Liver (tissue), 9 donors: Measurements from ENCODE around the gene IKZF1. TPM values are rescaled to one million over a fixed set of nuclear protein-coding genes. Genes with fewer than 3 reads are reported as not detected.

Source experiments
- DNase-seq: peaks from one replicate; pipeline ENCODE4 v3.0.0-alpha.2; 2017; ENCODE audit warnings: low spot score
- H3K27ac ChIP-seq, 2 donors: one replicate each; pipeline ENCODE4 v1.7.0; 2013; ENCODE audit warnings: inconsistent platforms in 2 of 2, low read length in 2 of 2, control low read depth in 1 of 2, low read depth in 1 of 2, mild to moderate bottlenecking in 1 of 2
- H3K27me3 ChIP-seq, 4 donors: one replicate each; pipeline versions ENCODE4 v1.6.1 to v1.7.0; 2013; ENCODE audit warnings: low read length in 3 of 4, inconsistent platforms in 1 of 4, mild to moderate bottlenecking in 1 of 4, moderate library complexity in 1 of 4; ENCODE audit not compliant: control insufficient read depth in 4 of 4, insufficient read depth in 4 of 4
- H3K36me3 ChIP-seq, 4 donors: one replicate each; pipeline versions ENCODE4 v1.6.1 to v1.7.0; 2013; ENCODE audit warnings: low read length in 3 of 4, mild to moderate bottlenecking in 3 of 4, low read depth in 1 of 4, moderate library complexity in 1 of 4; ENCODE audit not compliant: control insufficient read depth in 4 of 4, insufficient read depth in 3 of 4
- H3K4me1 ChIP-seq, 4 donors: one replicate each; pipeline versions ENCODE4 v1.6.1 to v1.7.0; 2013; ENCODE audit warnings: low read length in 3 of 4, mild to moderate bottlenecking in 3 of 4, moderate library complexity in 1 of 4; ENCODE audit not compliant: control insufficient read depth in 4 of 4, insufficient read depth in 4 of 4
- H3K4me3 ChIP-seq, 3 donors: one replicate each; pipeline versions ENCODE4 v1.6.1 to v1.7.0; 2013; ENCODE audit warnings: low read length in 3 of 3, control low read depth in 1 of 3, low read depth in 1 of 3, mild to moderate bottlenecking in 1 of 3
- H3K9ac ChIP-seq, 2 donors: one replicate each; pipeline ENCODE4 v1.7.0; 2013; ENCODE audit warnings: low read length in 2 of 2, mild to moderate bottlenecking in 2 of 2, moderate library complexity in 2 of 2, control low read depth in 1 of 2, low read depth in 1 of 2
- H3K9me3 ChIP-seq, 4 donors: one replicate each; pipeline versions ENCODE4 v1.6.1 to v1.7.0; 2013; ENCODE audit warnings: low read length in 3 of 4; ENCODE audit not compliant: control insufficient read depth in 4 of 4
- EGR1 ChIP-seq, 2 donors: IDR thresholded peaks; 2 replicates each; pipeline ENCODE4 v1.6.1; 2016 to 2018; ENCODE audit warnings: antibody characterized with exemption in 2 of 2, low read depth in 2 of 2
- FOXA1 ChIP-seq: IDR thresholded peaks from 2 replicates; pipeline ENCODE4 v1.6.1; 2016; ENCODE audit warnings: antibody characterized with exemption
- FOXA2 ChIP-seq: IDR thresholded peaks from 2 replicates; pipeline ENCODE4 v1.6.1; 2016; ENCODE audit warnings: antibody characterized with exemption
- GABPA ChIP-seq, 2 donors: IDR thresholded peaks in 1 of 2; conservative IDR thresholded peaks in 1 of 2; 2 replicates each; pipeline ENCODE4 v1.6.1; 2016; ENCODE audit warnings: antibody characterized with exemption in 2 of 2, mild to moderate bottlenecking in 1 of 2, moderate library complexity in 1 of 2
- NR2F2 ChIP-seq: IDR thresholded peaks from 2 replicates; pipeline ENCODE4 v1.6.1; 2016; ENCODE audit warnings: antibody characterized with exemption
- RAD21 ChIP-seq, 2 donors: IDR thresholded peaks; 2 replicates each; pipeline ENCODE4 v1.6.1; 2016; ENCODE audit warnings: antibody characterized with exemption in 2 of 2, mild to moderate bottlenecking in 2 of 2
- RXRA ChIP-seq, 2 donors: IDR thresholded peaks; 2 replicates each; pipeline ENCODE4 v1.6.1; 2017 to 2018; ENCODE audit warnings: antibody characterized with exemption in 2 of 2, mild to moderate bottlenecking in 1 of 2
- SP1 ChIP-seq: IDR thresholded peaks from 2 replicates; pipeline ENCODE4 v1.6.1; 2018; ENCODE audit warnings: antibody characterized with exemption, mild to moderate bottlenecking
- YY1 ChIP-seq: IDR thresholded peaks from 2 replicates; pipeline ENCODE4 v1.6.1; 2016; ENCODE audit warnings: antibody characterized with exemption, mild to moderate bottlenecking
- WGBS: extraction: QIAGEN DNeasy Blood & Tissue Kit; methylation state at CpG from one replicate; pipeline ENCODE4 v1.1.7; 2013; 5-methylcytosine and 5-hydroxymethylcytosine counted together
- polyA plus RNA-seq, 2 donors: library from polyadenylated mRNA; stranded (reverse) in 1 of 2; unstranded in 1 of 2; fragments of 200-250 nt in 1 of 2; fragments of >200 nt in 1 of 2; fragmentation: Nextera tagmentation in 1 of 2; extraction: Ambion mirVana in 1 of 2; gene quantifications; one replicate each; pipeline versions ENCODE4 v1.2.1 to v1.2.3, GENCODE V29; 2013 to 2015
- total RNA-seq, 2 donors: library from RNA; depleted of rRNA; stranded (reverse); fragments of >200 nt; gene quantifications; one replicate each; pipeline ENCODE4 v1.2.3, GENCODE V29; 2014
- TF ChIP-seq, protein P1 (sequence below): fragments of 150-350 bp; IDR thresholded peaks from 2 replicates; pipeline ENCODE4 v1.5.1; 2017; ENCODE audit warnings: improper control_type of control experiment, low read depth, low read length; ENCODE audit not compliant: missing input control
- TF ChIP-seq, protein P2 (sequence below): IDR thresholded peaks from 2 replicates; pipeline ENCODE4 v1.6.1; 2016; ENCODE audit warnings: antibody characterized with exemption
- TF ChIP-seq, protein P3 (sequence below): IDR thresholded peaks from 2 replicates; pipeline ENCODE4 v1.6.1; 2016; ENCODE audit warnings: antibody characterized with exemption
- TF ChIP-seq, protein P4 (sequence below): IDR thresholded peaks from 2 replicates; pipeline ENCODE4 v1.6.1; 2016; ENCODE audit warnings: antibody characterized with exemption, mild to moderate bottlenecking
- TF ChIP-seq, protein P5 (sequence below): IDR thresholded peaks from 2 replicates; pipeline ENCODE4 v1.6.1; 2016; ENCODE audit warnings: antibody characterized with exemption
- donor health status: healthy.
- donor health status: healthy.
- donor health status: healthy.
- donor health status: healthy.
- donor health status: healthy.

IKZF1 gene
- total and polyA plus RNA-seq, 4 donors: 1.6 to 43.5 (median 6.2) TPM

DNA sequence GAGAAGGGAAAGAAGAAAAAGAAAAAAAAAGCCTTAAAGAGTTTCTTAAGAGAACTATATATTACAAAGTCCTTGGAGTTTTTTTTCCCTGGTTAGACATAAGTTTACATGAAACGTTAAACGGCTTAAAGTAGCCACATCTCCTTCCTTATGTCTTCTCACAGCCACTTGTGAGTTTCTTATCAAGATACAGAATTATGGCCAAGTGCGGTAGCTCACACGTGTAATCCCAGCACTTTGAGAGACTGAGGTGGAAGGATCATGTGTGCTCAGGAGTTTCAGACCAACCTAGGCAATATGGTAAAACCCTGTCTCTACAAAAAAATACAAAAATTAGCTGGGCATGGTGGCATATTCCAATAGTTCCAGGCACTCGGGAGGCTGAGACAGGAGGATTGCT lies 54.3 kb downstream of the IKZF1 start:
- 68% methylated on average over 5 of the region's 5 CpGs for WGBS
- Histone ChIP-seq H3K27ac (no peak overlapping the region), H3K4me1 (no peaks in the 10 kb centered on the region), H3K36me3 (peaks cover 0 to 2% (median 0%) of the 10 kb centered on the region in 4 donors), H3K27me3 (peaks cover 0 to 4% (median 0%) of the 10 kb centered on the region in 4 donors), H3K4me3 (no peak overlapping the region), H3K9me3 (no peaks in the 10 kb centered on the region), H3K9ac (no peak overlapping the region)
- TF ChIP-seq RXRA (IDR thresholded peaks at IDR 0.05): no peak
- TF ChIP-seq, protein P1, sequence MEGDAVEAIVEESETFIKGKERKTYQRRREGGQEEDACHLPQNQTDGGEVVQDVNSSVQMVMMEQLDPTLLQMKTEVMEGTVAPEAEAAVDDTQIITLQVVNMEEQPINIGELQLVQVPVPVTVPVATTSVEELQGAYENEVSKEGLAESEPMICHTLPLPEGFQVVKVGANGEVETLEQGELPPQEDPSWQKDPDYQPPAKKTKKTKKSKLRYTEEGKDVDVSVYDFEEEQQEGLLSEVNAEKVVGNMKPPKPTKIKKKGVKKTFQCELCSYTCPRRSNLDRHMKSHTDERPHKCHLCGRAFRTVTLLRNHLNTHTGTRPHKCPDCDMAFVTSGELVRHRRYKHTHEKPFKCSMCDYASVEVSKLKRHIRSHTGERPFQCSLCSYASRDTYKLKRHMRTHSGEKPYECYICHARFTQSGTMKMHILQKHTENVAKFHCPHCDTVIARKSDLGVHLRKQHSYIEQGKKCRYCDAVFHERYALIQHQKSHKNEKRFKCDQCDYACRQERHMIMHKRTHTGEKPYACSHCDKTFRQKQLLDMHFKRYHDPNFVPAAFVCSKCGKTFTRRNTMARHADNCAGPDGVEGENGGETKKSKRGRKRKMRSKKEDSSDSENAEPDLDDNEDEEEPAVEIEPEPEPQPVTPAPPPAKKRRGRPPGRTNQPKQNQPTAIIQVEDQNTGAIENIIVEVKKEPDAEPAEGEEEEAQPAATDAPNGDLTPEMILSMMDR: no peak
- TF ChIP-seq, protein P2, sequence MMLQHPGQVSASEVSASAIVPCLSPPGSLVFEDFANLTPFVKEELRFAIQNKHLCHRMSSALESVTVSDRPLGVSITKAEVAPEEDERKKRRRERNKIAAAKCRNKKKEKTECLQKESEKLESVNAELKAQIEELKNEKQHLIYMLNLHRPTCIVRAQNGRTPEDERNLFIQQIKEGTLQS: no peak
- TF ChIP-seq NR2F2: no peak
- no peak for TF ChIP-seq YY1
- no peak for TF ChIP-seq FOXA2
- TF ChIP-seq GABPA (IDR thresholded peaks at IDR 0.05 in 1 of 2, conservative IDR thresholded peaks at IDR 0.05 in 1 of 2): no peak
- TF ChIP-seq, protein P3, sequence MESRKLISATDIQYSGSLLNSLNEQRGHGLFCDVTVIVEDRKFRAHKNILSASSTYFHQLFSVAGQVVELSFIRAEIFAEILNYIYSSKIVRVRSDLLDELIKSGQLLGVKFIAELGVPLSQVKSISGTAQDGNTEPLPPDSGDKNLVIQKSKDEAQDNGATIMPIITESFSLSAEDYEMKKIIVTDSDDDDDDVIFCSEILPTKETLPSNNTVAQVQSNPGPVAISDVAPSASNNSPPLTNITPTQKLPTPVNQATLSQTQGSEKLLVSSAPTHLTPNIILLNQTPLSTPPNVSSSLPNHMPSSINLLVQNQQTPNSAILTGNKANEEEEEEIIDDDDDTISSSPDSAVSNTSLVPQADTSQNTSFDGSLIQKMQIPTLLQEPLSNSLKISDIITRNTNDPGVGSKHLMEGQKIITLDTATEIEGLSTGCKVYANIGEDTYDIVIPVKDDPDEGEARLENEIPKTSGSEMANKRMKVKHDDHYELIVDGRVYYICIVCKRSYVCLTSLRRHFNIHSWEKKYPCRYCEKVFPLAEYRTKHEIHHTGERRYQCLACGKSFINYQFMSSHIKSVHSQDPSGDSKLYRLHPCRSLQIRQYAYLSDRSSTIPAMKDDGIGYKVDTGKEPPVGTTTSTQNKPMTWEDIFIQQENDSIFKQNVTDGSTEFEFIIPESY: no peak
- no peak for TF ChIP-seq FOXA1
- TF ChIP-seq SP1: no peak
- TF ChIP-seq EGR1 (IDR thresholded peaks at IDR 0.05; ENCODE audit: low read depth in 2 of 2): no peak
- no peak for TF ChIP-seq RAD21 (IDR thresholded peaks at IDR 0.05)
- TF ChIP-seq, protein P4, sequence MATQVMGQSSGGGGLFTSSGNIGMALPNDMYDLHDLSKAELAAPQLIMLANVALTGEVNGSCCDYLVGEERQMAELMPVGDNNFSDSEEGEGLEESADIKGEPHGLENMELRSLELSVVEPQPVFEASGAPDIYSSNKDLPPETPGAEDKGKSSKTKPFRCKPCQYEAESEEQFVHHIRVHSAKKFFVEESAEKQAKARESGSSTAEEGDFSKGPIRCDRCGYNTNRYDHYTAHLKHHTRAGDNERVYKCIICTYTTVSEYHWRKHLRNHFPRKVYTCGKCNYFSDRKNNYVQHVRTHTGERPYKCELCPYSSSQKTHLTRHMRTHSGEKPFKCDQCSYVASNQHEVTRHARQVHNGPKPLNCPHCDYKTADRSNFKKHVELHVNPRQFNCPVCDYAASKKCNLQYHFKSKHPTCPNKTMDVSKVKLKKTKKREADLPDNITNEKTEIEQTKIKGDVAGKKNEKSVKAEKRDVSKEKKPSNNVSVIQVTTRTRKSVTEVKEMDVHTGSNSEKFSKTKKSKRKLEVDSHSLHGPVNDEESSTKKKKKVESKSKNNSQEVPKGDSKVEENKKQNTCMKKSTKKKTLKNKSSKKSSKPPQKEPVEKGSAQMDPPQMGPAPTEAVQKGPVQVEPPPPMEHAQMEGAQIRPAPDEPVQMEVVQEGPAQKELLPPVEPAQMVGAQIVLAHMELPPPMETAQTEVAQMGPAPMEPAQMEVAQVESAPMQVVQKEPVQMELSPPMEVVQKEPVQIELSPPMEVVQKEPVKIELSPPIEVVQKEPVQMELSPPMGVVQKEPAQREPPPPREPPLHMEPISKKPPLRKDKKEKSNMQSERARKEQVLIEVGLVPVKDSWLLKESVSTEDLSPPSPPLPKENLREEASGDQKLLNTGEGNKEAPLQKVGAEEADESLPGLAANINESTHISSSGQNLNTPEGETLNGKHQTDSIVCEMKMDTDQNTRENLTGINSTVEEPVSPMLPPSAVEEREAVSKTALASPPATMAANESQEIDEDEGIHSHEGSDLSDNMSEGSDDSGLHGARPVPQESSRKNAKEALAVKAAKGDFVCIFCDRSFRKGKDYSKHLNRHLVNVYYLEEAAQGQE: no peak
- TF ChIP-seq, protein P5, sequence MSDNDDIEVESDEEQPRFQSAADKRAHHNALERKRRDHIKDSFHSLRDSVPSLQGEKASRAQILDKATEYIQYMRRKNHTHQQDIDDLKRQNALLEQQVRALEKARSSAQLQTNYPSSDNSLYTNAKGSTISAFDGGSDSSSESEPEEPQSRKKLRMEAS: no peak
- no peak for DNase-seq

DNA sequence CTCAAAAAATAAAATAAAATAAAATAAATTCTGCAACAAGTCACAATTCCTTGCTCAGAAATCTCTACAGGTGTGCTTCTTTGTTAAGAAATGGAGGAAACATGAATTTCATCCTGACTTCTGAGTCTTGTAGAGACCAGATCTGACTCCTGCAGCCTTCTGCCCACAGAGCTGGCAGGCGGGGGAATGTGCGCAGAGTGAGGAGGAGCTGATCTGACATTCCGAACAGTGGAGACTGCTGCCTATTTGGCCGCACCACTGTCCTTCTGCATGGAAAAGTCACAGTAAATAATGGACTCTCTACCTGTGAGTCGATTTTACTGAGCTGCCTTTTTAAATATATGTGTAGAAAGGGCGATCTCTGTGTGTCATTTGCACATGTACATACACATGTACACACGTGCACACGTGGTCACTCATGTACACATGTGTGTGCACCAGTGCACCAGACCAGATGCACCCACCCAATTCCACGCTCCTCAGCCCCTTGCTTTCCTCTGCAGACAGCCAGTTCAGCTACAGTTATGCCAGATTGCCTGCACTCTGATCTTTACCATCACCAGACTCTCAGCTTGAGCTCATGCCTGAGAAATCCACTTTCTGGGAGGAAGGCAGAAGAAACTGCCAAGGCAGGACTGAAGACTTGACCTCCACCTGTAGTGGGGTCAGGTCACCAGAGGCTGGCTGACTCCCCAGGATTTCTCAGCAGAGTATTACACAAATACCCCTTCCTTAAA lies 54.9 kb downstream of the IKZF1 start:
- DNase-seq: peak; percentile 36
- no peak overlapping the region for H3K9ac ChIP-seq
- H3K27me3 ChIP-seq: peaks cover 0 to 4% (median 0%) of the 10 kb centered on the region in 4 donors
- no peak overlapping the region for H3K27ac ChIP-seq
- peaks cover 0 to 2% (median 0%) of the 10 kb centered on the region in 4 donors for H3K36me3 ChIP-seq
- no peaks in the 10 kb centered on the region for H3K9me3 ChIP-seq
- TF ChIP-seq FOXA2 (no peak), RAD21 (IDR thresholded peaks at IDR 0.05) (no peak), EGR1 (IDR thresholded peaks at IDR 0.05; ENCODE audit: low read depth in 2 of 2) (no peak)
- 79% methylated on average over 9 of the region's 9 CpGs for WGBS
- H3K4me3 ChIP-seq: no peak overlapping the region
- H3K4me1 ChIP-seq: no peaks in the 10 kb centered on the region
